Jurkat, Clone E6-1 (cell line): ENCODE data around the gene SLC9A9.
"Not testable (repeated sequence)": the region's sequence is repeated elsewhere in the genome, so short reads cannot be mapped to it uniquely, and the experiment has no call there.

ENCODE experiments used
- DNase-seq: peaks from one replicate; pipeline ENCODE4 v3.0.0-alpha.2; 2011; ENCODE audit warnings: low read depth, low spot score
- H3K4me3 ChIP-seq: 2 replicates; pipeline ENCODE4 v1.5.1; 2011; ENCODE audit warnings: mild to moderate bottlenecking, low read length, control low read depth, moderate library complexity

SLC9A9 gene

DNA sequence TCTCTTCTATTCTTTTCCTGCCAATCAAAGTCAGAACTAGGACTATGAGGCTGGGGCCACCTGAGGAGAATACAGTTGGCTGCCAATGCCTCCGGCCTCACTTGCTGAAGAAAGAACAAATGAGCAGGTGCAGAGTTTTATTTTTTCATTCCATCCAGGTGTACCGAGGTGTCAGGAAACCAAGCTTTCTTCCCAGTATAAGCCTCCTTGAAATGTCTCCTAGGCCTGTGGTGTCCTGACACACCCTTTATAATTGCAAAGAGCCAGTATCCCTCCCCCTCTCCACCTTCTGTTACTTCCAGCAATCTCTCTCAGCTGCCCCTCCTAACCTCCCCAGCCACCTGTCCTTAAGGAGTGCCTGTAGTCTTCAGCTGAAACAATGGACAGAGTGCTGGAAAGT, 127.9 kb downstream of the SLC9A9 start:
- DNase-seq = no peak

DNA sequence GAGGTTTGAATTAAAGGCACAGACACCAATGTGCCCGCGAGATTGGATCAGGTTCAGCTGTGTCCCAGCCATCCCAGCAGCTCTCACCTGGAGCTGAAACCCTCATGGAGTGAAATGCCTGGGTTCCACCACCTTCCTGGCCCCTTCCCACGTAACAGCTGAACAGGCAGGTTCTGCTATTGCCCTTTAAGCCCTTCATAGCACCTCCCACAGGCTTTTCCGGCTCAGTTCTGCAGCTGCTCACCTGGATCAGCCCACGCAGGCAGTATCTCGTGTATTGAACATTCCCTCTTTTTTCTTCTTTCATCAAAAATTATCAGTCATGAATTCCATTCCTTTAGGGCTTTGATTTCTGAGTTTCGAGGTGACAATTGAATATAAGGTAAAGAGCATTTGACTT, 129.8 kb downstream of the SLC9A9 start:
- H3K4me3 ChIP-seq = no peak overlapping the region

More for the DNA sequence above, 127.9 kb downstream of the SLC9A9 start:
- H3K4me3 ChIP-seq = no peak overlapping the region

DNA sequence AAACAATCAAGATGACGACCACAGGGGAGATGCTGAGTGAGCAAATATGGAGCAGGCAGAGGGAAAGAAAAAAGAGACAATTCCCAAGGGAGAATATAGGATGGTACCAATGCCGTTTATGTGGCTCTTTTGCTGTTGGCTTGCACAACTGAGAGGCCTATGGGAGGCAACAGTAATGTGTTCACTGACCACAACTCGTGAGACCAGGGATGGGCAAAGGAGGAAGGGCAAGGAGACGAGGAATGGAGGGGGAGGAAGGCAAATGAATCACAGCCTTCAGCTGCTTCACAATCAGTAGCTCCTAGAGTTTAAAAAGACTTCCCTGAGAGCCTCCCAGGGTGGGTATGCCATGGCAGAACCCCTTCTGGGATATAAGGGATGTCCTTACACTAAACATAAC, 131.5 kb downstream of the SLC9A9 start:
- H3K4me3 ChIP-seq = no peak overlapping the region
- DNase-seq = no peak

More for the DNA sequence above, 129.8 kb downstream of the SLC9A9 start:
- no peak for DNase-seq

DNA sequence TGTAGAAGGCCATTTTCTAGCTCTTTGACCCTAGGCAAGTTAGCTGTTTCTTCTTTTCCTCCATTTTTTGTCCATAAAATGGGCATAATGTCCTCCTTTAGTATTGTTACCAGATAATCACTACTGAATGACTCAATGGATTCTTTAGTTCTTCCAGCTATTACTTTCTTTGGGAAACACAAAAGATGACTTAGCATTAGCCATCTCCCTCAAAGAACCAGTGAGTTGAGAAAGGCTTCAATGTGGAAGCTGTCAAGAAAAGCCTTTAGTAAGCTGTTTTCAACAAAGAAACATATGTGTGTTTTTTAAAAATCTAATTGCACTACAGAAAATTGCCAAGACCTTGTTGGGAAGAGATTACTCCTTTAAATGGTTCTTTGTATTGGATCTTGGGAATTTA, 135.7 kb downstream of the SLC9A9 start:
- no peak for DNase-seq
- H3K4me3 ChIP-seq = no peak overlapping the region

DNA sequence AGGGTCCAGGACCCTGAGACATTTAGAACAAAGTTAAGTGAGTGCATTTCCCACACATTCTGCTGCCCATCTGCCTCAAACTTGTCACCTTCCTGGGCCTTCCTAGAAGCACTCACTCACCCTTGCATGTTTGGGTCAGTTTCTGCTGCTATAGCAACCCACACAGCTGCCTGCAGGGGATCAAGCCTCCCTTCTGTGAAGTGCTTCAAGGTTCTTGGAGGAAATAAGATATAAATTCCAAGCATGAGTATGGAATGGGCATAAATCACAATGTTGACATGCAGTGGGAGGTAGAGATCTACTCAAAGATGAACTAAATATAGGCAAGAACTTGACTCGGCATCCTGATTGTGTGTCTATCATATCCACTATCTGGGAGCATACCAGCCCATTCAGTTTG, 140.4 kb downstream of the SLC9A9 start:
- DNase-seq = no peak
- no peak overlapping the region for H3K4me3 ChIP-seq

DNA sequence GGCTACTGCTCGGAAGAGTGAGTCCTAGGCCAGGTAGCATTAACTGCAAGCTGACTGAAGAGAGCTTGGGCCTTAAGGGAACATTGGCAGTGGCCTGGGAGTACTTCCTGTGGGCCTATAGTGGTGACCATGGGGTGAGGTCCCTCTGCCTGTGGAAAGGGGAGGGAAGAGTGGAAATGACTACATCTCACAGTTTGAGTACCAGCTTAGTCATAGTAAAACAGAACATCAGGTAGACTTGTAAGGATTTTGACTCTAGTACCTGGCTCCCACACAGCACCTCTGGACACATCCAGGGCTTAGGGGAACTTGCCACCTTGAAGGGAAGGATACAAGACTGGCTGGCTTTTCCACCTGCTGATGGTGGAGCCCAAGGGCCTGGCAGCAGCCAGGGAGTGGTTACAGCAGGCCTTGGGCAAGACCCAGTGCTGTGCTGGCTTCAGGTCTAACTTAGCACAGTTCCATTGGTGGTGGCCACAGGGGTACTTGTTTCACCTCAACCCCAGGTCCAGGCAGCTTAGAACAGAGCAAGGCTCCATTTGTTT, 147.8 kb downstream of the SLC9A9 start:
- no peak for DNase-seq
- H3K4me3 ChIP-seq = no peak overlapping the region

DNA sequence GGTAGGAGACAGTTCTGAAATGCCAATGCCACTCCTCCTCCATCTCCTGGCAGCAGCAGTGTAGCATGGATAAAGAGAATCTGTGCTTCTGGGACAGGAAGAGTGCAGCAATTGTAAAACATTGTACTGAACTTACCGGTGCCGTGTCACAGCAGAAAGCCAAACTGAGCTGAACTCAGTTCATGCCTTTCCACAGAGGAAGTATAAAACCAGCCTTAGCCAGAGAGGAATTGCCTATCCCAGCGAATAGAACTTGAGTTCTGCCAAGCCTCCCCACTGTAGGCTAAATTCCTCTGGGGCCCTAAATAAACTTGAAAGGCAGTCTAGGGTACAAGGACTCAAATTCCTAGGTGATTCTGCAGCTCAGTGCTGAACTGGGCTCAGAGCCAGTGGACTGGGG, 148.8 kb downstream of the SLC9A9 start:
- no peak overlapping the region for H3K4me3 ChIP-seq
- DNase-seq = no peak

DNA sequence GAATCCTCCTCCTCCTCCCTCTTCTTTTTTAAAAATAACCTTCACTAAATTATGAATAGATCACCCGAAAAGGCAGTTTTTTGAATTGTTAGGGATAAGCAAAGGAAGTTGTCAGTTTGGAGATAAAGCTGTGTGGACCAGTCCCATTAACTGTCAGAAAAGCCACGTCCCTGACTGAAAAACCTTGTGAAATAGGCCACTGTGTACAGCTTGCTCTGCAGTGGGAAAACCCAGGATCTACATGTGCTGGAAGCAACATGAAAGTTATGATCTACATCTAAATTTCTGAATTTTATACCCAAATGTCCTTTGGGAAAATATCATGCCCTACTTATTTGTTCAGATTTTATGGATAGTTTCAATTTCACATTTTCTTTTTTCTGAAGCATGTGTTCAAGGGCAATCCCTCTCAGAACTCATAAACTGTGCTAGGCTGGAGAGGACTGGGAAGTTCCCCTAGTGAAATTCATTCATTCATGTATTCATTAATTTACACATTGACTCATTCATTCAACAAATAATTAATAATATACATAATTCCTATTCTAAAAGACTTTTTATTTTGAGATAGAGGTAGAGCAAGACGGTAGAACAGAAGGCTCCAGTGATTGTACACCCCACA, 149.5 kb downstream of the SLC9A9 start:
- DNase-seq = no peak
- H3K4me3 ChIP-seq = no peak overlapping the region

DNA sequence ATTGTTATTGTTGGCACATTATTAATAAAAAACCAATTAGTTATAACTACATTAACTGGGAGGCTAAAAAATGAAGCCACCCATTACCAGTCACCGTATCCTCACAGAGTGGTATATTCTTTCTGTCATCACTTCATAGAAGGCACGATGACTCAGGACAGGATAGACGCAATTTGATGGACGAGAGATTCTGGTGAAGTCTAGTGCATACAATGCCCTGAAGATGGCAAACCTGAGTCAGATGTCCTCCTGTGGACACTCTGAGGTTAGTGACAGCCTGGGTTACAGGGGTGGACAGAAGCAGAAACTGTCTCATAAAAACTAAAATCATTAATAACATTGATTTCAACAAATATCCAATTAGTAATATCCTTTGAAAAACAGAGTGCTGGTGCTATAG, 150.3 kb downstream of the SLC9A9 start:
- DNase-seq = no peak
- no peak overlapping the region for H3K4me3 ChIP-seq

DNA sequence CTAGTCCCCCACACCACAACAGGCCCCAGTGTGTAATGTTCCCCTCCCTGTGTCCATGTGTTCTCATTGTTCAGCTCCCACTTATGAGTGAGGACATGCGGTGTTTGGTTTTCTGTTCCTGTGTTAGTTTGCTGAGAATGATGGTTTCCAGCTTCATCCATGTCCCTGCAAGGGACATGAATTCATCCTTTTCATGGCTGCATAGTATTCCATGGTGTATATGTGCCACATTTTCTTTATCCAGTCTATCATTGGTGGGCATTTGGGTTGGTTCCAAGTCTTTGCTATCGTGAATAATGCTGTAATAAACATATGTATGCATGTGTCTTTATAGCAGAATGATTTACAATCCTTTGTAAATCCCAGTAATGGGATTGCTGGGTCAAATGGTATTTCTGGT, 152.9 kb downstream of the SLC9A9 start:
- not testable (repeated sequence) for DNase-seq, H3K4me3 ChIP-seq

DNA sequence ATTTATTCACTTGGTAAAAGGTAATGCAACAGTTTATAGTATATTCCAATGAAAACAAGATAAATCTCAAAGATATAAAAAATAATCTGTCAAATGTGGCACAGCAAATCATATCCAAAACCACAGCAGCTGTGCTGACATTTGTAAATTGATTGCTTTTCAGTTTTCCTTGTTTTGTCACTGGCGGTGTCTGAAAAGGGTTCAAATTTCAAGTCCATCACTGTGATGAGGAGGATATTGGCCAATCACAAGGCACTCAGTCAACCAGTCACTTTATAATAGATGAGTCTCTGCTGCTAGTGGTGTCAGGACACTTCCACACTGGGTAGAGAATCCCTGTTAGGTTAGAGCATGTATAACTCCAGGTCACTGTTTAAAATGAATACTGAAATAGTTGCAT, 154.8 kb downstream of the SLC9A9 start:
- no peak for DNase-seq
- no peak overlapping the region for H3K4me3 ChIP-seq

DNA sequence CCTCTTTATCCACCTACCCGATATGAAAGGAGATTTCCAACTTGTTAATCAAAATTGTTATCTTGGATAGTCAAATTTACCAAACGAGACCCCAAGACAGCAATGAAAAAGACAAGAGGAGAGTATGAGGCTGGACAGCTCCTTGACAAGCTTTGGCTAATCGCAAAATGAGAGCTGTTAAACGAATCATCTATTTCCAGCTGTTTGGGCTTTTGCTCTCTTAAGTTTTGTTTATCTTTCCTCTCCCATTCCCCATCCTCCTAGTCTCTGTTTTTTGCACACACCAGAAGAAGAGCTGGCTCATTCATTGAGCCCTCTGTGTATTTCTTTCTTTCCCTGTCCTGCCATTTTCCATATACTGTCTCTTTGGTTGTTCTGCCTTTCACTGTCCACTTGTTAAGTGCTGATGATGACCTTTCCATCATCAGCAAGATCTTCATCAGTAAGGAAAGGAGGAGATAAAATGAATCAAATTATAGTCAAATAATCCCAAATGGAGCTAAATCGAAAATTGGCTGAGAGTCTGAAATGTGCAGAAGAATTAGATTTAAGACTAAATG, 161.6 kb downstream of the SLC9A9 start:
- no peak for DNase-seq
- H3K4me3 ChIP-seq = no peak overlapping the region

DNA sequence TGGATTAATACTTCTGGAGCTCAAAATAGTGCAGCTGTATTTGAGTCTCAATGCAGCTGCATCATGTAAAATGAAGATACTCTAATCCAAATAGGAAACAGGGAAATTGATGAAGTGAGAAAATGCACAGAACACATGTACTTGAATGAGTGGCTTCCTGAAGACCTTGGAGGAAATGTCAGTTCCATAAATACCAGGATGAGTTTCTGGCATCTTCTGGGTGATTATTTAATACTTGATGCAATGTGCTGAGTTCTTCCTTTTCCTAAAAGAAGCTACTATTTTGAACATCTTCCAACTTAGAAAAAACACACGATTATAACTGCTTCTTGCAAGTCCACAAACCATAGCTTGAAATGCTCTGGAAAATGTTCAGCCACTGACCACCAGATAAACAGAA, 162.8 kb downstream of the SLC9A9 start:
- no peak for DNase-seq
- no peak overlapping the region for H3K4me3 ChIP-seq

DNA sequence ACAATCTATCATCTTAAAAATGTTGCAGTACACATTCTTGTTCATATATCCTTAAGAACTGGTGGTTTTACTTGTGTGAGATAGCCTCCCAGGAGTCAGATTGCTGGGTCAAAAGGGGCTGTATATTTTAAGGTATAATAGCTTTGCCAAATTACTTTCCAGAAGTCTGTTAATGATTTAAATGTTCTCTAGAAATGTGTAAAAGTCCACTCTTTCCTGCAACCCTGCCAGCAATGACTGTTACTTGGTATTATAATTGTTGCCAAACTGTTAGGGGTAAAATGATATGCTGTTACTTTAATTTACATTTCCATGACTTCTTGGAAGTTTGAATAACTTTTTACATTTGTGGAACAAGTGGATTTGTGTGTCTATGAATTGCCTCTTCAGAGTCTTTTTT, 170.8 kb downstream of the SLC9A9 start:
- H3K4me3 ChIP-seq = no peak overlapping the region
- no peak for DNase-seq

DNA sequence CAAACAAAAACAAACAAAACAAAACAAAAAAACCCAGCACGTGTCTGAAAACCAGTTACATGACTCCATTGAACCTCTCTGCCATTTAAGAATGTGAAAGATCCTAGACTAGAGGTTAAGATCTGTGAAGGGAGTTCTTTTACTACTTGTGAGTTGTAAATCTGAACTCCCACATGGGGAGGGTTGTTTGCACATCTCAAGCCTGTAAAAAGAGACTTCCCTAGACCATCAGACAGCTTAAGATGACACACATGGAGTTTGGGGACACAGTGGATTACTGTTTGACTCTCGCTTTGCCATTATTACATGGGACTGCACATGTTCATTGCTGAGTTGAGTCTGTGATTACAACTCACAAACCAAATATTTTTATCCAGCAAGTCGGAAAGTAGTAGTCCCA, 171.5 kb downstream of the SLC9A9 start:
- DNase-seq = no peak
- no peak overlapping the region for H3K4me3 ChIP-seq

DNA sequence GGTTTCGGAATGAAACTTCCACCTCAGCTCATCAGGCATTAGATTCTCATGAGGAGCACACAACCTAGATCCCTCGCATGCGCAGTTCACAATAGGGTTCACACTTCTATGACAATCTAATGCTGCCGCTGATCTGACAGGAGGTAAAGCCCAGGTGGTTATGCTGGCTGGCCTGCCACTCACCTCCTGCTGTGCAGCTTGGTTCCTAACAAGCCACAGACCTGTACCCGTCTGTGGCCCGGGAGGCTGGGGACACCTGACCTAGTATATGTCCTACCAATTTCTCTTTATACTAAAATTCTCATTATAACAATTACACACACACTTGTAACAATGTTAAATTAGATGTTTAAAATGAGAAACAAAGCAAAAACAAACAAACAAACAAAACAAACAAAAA, 172.2 kb downstream of the SLC9A9 start:
- H3K4me3 ChIP-seq = no peak overlapping the region
- no peak for DNase-seq

DNA sequence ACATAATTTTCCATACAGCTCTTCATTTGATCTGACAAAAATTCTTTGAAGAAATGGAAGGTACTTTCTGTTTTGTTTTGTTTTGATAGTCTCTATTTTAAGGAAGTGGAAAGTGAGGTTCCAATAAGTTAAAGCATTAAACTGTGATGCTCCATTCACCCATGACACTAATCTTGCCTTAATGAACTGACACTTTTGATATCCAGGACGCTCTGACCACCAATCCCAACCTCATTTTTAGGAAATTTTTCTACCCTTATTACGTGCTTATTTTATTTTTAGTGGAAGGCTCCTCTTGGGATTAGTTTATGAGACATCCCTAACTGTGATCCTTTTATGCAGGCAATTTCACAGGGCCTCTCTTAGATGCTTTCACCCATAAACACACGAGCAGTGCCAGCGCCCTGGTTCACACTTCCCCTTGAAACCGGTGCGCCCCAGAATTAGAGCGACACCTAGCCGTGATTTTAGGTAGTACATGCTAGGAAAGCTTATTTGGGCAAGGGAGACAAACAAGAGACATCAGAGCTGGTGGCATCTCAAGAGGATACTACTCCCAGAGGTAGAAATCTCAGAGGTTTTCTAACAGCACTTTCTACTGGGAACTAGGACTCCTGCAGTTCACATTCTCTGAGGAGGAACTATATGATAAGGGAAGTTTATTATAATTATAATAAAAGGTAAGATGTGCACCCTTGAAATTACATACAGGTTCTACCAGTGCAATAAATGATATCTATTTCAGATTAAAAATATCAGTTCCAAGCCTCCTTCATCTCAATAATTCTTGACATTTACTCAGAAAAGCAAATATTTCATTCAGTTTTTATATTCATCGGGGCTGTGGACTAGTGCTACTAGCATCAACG, 173.9 kb downstream of the SLC9A9 start:
- H3K4me3 ChIP-seq = no peak overlapping the region
- DNase-seq = peak; percentile 79

DNA sequence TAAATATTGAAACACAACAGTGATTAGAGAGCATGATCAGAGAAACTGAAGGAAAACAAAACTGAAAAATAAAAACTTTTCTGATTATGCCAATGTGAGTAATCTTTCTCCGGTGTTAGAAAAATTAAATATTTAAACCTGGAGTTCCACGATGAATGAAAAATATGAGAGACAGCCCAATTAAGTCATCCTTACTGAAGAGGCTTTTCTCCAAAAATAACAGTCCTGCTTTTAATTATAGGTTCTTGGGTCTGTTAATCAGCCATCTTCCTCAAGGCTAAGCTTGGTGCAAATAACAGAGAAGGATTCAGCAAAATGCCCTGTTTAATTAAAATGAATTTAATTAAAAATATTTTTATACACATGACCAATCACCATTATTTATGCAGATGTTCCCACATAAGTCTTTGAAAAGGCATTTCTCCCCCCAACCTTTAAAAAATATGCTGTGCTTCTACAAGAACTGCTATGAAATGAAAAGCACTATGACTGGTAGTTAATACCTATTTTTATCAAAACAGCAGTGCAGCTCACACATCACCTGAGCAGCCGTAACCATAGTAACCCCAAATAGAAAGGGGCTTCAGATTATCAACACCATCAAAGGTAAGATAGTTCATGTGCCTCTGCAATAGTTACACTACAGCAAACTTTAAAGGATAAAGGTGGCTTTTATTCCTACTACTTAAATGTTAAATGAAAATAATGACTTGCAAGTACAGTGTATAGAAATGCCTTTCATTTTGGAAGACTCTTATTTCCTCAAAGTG, 175.7 kb downstream of the SLC9A9 start:
- H3K4me3 ChIP-seq = no peak overlapping the region
- DNase-seq = no peak

DNA sequence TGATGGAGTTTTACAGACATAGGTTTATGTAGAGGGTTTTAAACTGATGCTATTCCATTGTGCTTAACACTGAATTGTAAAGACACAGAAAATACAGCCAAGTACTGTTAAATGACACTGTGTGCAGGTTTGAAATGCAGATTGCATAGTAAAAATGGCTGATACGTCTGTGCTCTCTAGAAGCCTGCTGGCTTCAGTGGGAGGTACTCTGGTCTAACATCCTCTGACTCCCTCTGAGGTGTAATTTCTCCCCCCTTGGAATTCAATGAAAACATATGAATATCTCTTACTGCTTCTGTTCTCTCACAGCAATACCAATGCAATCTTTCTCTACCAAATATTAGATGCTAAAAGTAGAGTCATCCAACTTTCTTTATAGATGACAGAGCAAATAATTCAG, 176.6 kb downstream of the SLC9A9 start:
- no peak for DNase-seq
- H3K4me3 ChIP-seq = no peak overlapping the region
